ENCODE results near the gene RNF181.
"Not testable (repeated sequence)": the region's sequence is repeated elsewhere in the genome, so short reads cannot be mapped to it uniquely, and the experiment has no call there.

RNF181 gene

GRCh38 chr2:85596026-85596333 is 435 bp downstream of the RNF181 start:
- Mint-ChIP-seq H3K4me3 (peak overlapping the region; percentile 100), H3K36me3 (ENCODE audit: low read depth) (peaks cover 12% of the 10 kb centered on the region)

GRCh38 chr2:85596486-85597143 is 1.1 kb downstream of the RNF181 start:
- DNase-seq (ENCODE audit: low spot score): no peak
- Mint-ChIP-seq H3K4me1 (ENCODE audit: low read depth) (peaks cover 23% of the 10 kb centered on the region), H3K27ac (peak overlapping the region; percentile 57), H3K4me3 (peak overlapping the region; percentile 100), H3K36me3 (ENCODE audit: low read depth) (peaks cover 12% of the 10 kb centered on the region), H3K27me3 (ENCODE audit: low read depth) (no peaks in the 10 kb centered on the region), H3K9me3 (no peaks in the 10 kb centered on the region)

More at GRCh38 chr2:85596026-85596333, 435 bp downstream of the RNF181 start:
- peak overlapping the region; percentile 94 for H3K27ac Mint-ChIP-seq
- DNase-seq (ENCODE audit: low spot score): no peak
- H3K4me1 Mint-ChIP-seq (ENCODE audit: low read depth): peaks cover 23% of the 10 kb centered on the region
- H3K9me3 Mint-ChIP-seq: no peaks in the 10 kb centered on the region
- no peaks in the 10 kb centered on the region for H3K27me3 Mint-ChIP-seq (ENCODE audit: low read depth)

- H3K27ac Mint-ChIP-seq: peak overlapping the region; percentile 57
- no peaks in the 10 kb centered on the region for H3K9me3 Mint-ChIP-seq
- peak overlapping the region; percentile 100 for H3K4me3 Mint-ChIP-seq
- H3K4me1 Mint-ChIP-seq (ENCODE audit: low read depth): peaks cover 25% of the 10 kb centered on the region
- no peak for DNase-seq (ENCODE audit: low spot score)
- H3K27me3 Mint-ChIP-seq (ENCODE audit: low read depth): no peaks in the 10 kb centered on the region
- H3K36me3 Mint-ChIP-seq (ENCODE audit: low read depth): peaks cover 12% of the 10 kb centered on the region
Observed at GRCh38 chr2:85597241-85597640, 1.7 kb downstream of the RNF181 start.

- Mint-ChIP-seq H3K4me3 (no peak overlapping the region), H3K36me3 (ENCODE audit: low read depth) (peaks cover 14% of the 10 kb centered on the region), H3K9me3 (no peaks in the 10 kb centered on the region), H3K27me3 (ENCODE audit: low read depth) (no peaks in the 10 kb centered on the region), H3K27ac (no peak overlapping the region), H3K4me1 (ENCODE audit: low read depth) (peaks cover 32% of the 10 kb centered on the region)
- no peak for DNase-seq (ENCODE audit: low spot score)
Observed at GRCh38 chr2:85598594-85599340, 3.2 kb downstream of the RNF181 start.

- Mint-ChIP-seq H3K4me1 (ENCODE audit: low read depth) (peaks cover 25% of the 10 kb centered on the region), H3K36me3 (ENCODE audit: low read depth) (peaks cover 15% of the 10 kb centered on the region), H3K9me3 (no peaks in the 10 kb centered on the region), H3K27me3 (ENCODE audit: low read depth) (no peaks in the 10 kb centered on the region), H3K27ac (no peak overlapping the region), H3K4me3 (no peak overlapping the region)
- DNase-seq (ENCODE audit: low spot score): no peak
Observed at GRCh38 chr2:85599468-85600234, 4.1 kb downstream of the RNF181 start.

GRCh38 chr2:85600235-85600575 is 4.7 kb downstream of the RNF181 start:
- DNase-seq (ENCODE audit: low spot score): no peak
- Mint-ChIP-seq H3K4me3 (no peak overlapping the region), H3K27ac (no peak overlapping the region), H3K4me1 (ENCODE audit: low read depth) (peaks cover 23% of the 10 kb centered on the region), H3K27me3 (ENCODE audit: low read depth) (no peaks in the 10 kb centered on the region), H3K9me3 (no peaks in the 10 kb centered on the region), H3K36me3 (ENCODE audit: low read depth) (peaks cover 15% of the 10 kb centered on the region)

- DNase-seq (ENCODE audit: low spot score): no peak
- H3K36me3 Mint-ChIP-seq (ENCODE audit: low read depth): peaks cover 11% of the 10 kb centered on the region
- H3K27ac Mint-ChIP-seq: peak overlapping the region; percentile 67
- no peaks in the 10 kb centered on the region for H3K9me3 Mint-ChIP-seq
- H3K4me3 Mint-ChIP-seq: peak overlapping the region; percentile 84
- peaks cover 19% of the 10 kb centered on the region for H3K4me1 Mint-ChIP-seq (ENCODE audit: low read depth)
- H3K27me3 Mint-ChIP-seq (ENCODE audit: low read depth): no peaks in the 10 kb centered on the region
Observed at GRCh38 chr2:85600951-85601770, 5.6 kb downstream of the RNF181 start.

GRCh38 chr2:85601771-85602475 is 6.4 kb downstream of the RNF181 start:
- H3K9me3 Mint-ChIP-seq: no peaks in the 10 kb centered on the region
- peak overlapping the region; percentile 84 for H3K4me3 Mint-ChIP-seq
- H3K27ac Mint-ChIP-seq: peak overlapping the region; percentile 67
- H3K36me3 Mint-ChIP-seq (ENCODE audit: low read depth): peaks cover 10% of the 10 kb centered on the region
- DNase-seq (ENCODE audit: low spot score): no peak
- H3K27me3 Mint-ChIP-seq (ENCODE audit: low read depth): no peaks in the 10 kb centered on the region
- H3K4me1 Mint-ChIP-seq (ENCODE audit: low read depth): peaks cover 13% of the 10 kb centered on the region

GRCh38 chr2:85602476-85603234 is 7.1 kb downstream of the RNF181 start, which contains the start of gene TMEM150A:
TMEM150A (minus strand) TSS chr2:85602698; CDS start chr2:85601948, 750 bp downstream.
- Mint-ChIP-seq H3K27me3 (ENCODE audit: low read depth) (no peaks in the 10 kb centered on the region), H3K9me3 (no peaks in the 10 kb centered on the region), H3K36me3 (ENCODE audit: low read depth) (peaks cover 7% of the 10 kb centered on the region), H3K4me3 (peak within 1 kb of the TSS; percentile 89), H3K4me1 (ENCODE audit: low read depth) (peaks cover 11% of the 10 kb centered on the region), H3K27ac (peak within 1 kb of the TSS; percentile 67)
- DNase-seq (ENCODE audit: low spot score): peak; percentile 92

GRCh38 chr2:85604133-85604444 is 8.5 kb downstream of the RNF181 start:
- DNase-seq (ENCODE audit: low spot score); H3K4me3 Mint-ChIP-seq: not testable (repeated sequence)
- H3K4me1 Mint-ChIP-seq (ENCODE audit: low read depth): peaks cover 14% of the 10 kb centered on the region

GRCh38 chr2:85604568-85605339 is 9.2 kb downstream of the RNF181 start:
- Mint-ChIP-seq H3K36me3 (ENCODE audit: low read depth) (peaks cover 20% of the 10 kb centered on the region), H3K27me3 (ENCODE audit: low read depth) (no peaks in the 10 kb centered on the region), H3K4me3 (no peak overlapping the region), H3K27ac (no peak overlapping the region), H3K4me1 (ENCODE audit: low read depth) (peaks cover 18% of the 10 kb centered on the region), H3K9me3 (no peaks in the 10 kb centered on the region)
- DNase-seq (ENCODE audit: low spot score): no peak

More at GRCh38 chr2:85604133-85604444, 8.5 kb downstream of the RNF181 start:
- H3K9me3 Mint-ChIP-seq; H3K27me3 Mint-ChIP-seq (ENCODE audit: low read depth); H3K27ac Mint-ChIP-seq: not testable (repeated sequence)
- peaks cover 16% of the 10 kb centered on the region for H3K36me3 Mint-ChIP-seq (ENCODE audit: low read depth)

GRCh38 chr2:85605406-85606115 is 10.0 kb downstream of the RNF181 start:
- Mint-ChIP-seq H3K9me3 (no peaks in the 10 kb centered on the region), H3K27me3 (ENCODE audit: low read depth) (no peaks in the 10 kb centered on the region), H3K36me3 (ENCODE audit: low read depth) (peaks cover 25% of the 10 kb centered on the region), H3K4me3 (no peak overlapping the region), H3K27ac (no peak overlapping the region), H3K4me1 (ENCODE audit: low read depth) (peaks cover 23% of the 10 kb centered on the region)
- no peak for DNase-seq (ENCODE audit: low spot score)

All from T-helper 2 cell treated with Interferon-gamma antibody and Interleukin-4, amounts not matched to agents 5 μg/mL and 100 μg/mL, for 36 hours (primary cell).